HG03095 (cell line): ENCODE measurements around the gene SUN3.
"Not testable (repeated sequence)": the region's sequence is repeated elsewhere in the genome, so short reads cannot be mapped to it uniquely, and the experiment has no call there.

Experiments
- ATAC-seq: cut with Tn5 transposase; IDR thresholded peaks from one replicate; pipeline ENCODE4 v1.9.1; 2021; ENCODE audit warnings: moderate library complexity; ENCODE audit not compliant: unreplicated experiment

Gene SUN3

GRCh38 chr7:47945261-47946015 is 83.5 kb downstream of the SUN3 start:
- ATAC-seq: peak; percentile 48

GRCh38 chr7:47944536-47945260 is 84.2 kb downstream of the SUN3 start:
- ATAC-seq: no peak

GRCh38 chr7:47943676-47944474 is 85.0 kb downstream of the SUN3 start:
- ATAC-seq: no peak

- ATAC-seq: not testable (repeated sequence)
These were observed 86.3 kb downstream of the SUN3 start for GRCh38 chr7:47942651-47943050.

- no peak for ATAC-seq
These were observed 86.8 kb downstream of the SUN3 start for GRCh38 chr7:47942132-47942531.

GRCh38 chr7:47941136-47941844 is 87.6 kb downstream of the SUN3 start:
- no peak for ATAC-seq

- no peak for ATAC-seq
These were observed 88.6 kb downstream of the SUN3 start for GRCh38 chr7:47940088-47941013.

GRCh38 chr7:47939425-47940036 is 89.4 kb downstream of the SUN3 start:
- no peak for ATAC-seq

- no peak for ATAC-seq
These were observed 90.2 kb downstream of the SUN3 start for GRCh38 chr7:47938574-47939165.

GRCh38 chr7:47937711-47938573 is 91.0 kb downstream of the SUN3 start:
- peak; percentile 53 for ATAC-seq
